Natural killer cell (primary cell): ENCODE data around the gene ITGAX. TPM values are rescaled to one million over a fixed set of nuclear protein-coding genes. Genes with fewer than 3 reads are reported as not detected.
"Not testable (repeated sequence)": the region's sequence is repeated elsewhere in the genome, so short reads cannot be mapped to it uniquely, and the experiment has no call there.

Experiments
- ATAC-seq, 3 donors: fragments of 150-1000 bp in 2 of 3; fragments of 200-7000 bp in 1 of 3; cut with Tn5 transposase; 1 replicate in 1 of 3; 2 replicates in 2 of 3; pipeline ENCODE4 v1.10.0; 2021; ENCODE audit warnings: mild to moderate bottlenecking in 2 of 3, moderate library complexity in 2 of 3
- DNase-seq, 2 donors: peaks; one replicate each; pipeline versions ENCODE4 v3.0.0 to v3.0.0-alpha.2; 2013 to 2021; ENCODE audit warnings: mixed read lengths in 1 of 2
- H3K27ac ChIP-seq: one replicate; pipeline ENCODE4 v1.5.1; 2013; ENCODE audit warnings: mild to moderate bottlenecking, low read length
- H3K27me3 ChIP-seq: one replicate; pipeline ENCODE4 v1.6.1; 2013; ENCODE audit warnings: low read length; ENCODE audit not compliant: control insufficient read depth, insufficient read depth
- H3K36me3 ChIP-seq: one replicate; pipeline ENCODE4 v1.6.1; 2013; ENCODE audit warnings: low read length; ENCODE audit not compliant: control insufficient read depth, insufficient read depth
- H3K4me1 ChIP-seq: one replicate; pipeline ENCODE4 v1.6.1; 2013; ENCODE audit warnings: low read length; ENCODE audit not compliant: control insufficient read depth, insufficient read depth
- H3K4me3 ChIP-seq: one replicate; pipeline ENCODE4 v1.5.1; 2013; ENCODE audit warnings: low read length
- H3K9me3 ChIP-seq: one replicate; pipeline ENCODE4 v1.6.1; 2013; ENCODE audit warnings: low read length; ENCODE audit not compliant: control insufficient read depth, insufficient read depth
- H3K27ac Mint-ChIP-seq, 2 donors: one replicate each; pipeline ENCODE4 v1.8.0; 2022; ENCODE audit warnings: mild to moderate bottlenecking in 2 of 2, mixed read lengths in 2 of 2, moderate library complexity in 1 of 2
- H3K27me3 Mint-ChIP-seq, 2 donors: one replicate each; pipeline ENCODE4 v1.8.0; 2022; ENCODE audit warnings: low read depth in 2 of 2, mixed read lengths in 2 of 2
- H3K36me3 Mint-ChIP-seq: one replicate; pipeline ENCODE4 v1.8.0; 2022; ENCODE audit warnings: mixed read lengths
- H3K4me1 Mint-ChIP-seq, 2 donors: one replicate each; pipeline ENCODE4 v1.8.0; 2022; ENCODE audit warnings: mixed read lengths in 2 of 2
- H3K4me3 Mint-ChIP-seq: one replicate; pipeline ENCODE4 v1.8.0; 2022; ENCODE audit warnings: mild to moderate bottlenecking, moderate library complexity, mixed read lengths
- H3K9me3 Mint-ChIP-seq, 2 donors: one replicate each; pipeline ENCODE4 v1.8.0; 2022; ENCODE audit warnings: mixed read lengths in 2 of 2
- CTCF ChIP-seq: fragments of 200-600 bp; IDR thresholded peaks from one replicate; pipeline ENCODE4 v1.8.0; 2022; ENCODE audit warnings: antibody characterized with exemption
- WGBS: methylation state at CpG from one replicate; pipeline ENCODE4 v1.1.7; 2013; ENCODE audit warnings: missing lambda C conversion rate; ENCODE audit not compliant: insufficient coverage; 5-methylcytosine and 5-hydroxymethylcytosine counted together
- intact Hi-C: fragments of 100-400 bp; cut with micrococcal nuclease; formaldehyde crosslinking; loops from one replicate; pipeline ENCODE4 v1.14.2; 2022
- total RNA-seq, 4 donors: library from RNA; stranded (reverse); fragments of 120-200 nt in 1 of 4; gene quantifications; one replicate each; pipeline versions ENCODE4 v1.2.3 to v1.2.4, GENCODE V29; 2013 to 2022

ITGAX gene
- total RNA-seq, 3 donors from 2014 or later (not counting 1 experiment from before 2014, with no cell fraction given) = 224 to 249 (median 233) TPM

- Mint-ChIP-seq H3K36me3 (no peaks in the 10 kb centered on the region), H3K9me3 (no peaks in the 10 kb centered on the region), H3K27ac (no peak overlapping the region), H3K4me1 (peaks cover 61 to 66% of the 10 kb centered on the region in 2 donors), H3K27me3 (no peaks in the 10 kb centered on the region), H3K4me3 (peak overlapping the region; percentile 25)
- Histone ChIP-seq H3K27me3 (no peaks in the 10 kb centered on the region), H3K27ac (no peak overlapping the region), H3K36me3 (no peaks in the 10 kb centered on the region), H3K4me1 (peaks cover 52% of the 10 kb centered on the region), H3K9me3 (no peaks in the 10 kb centered on the region), H3K4me3 (no peak overlapping the region)
- intact Hi-C loops = loop anchor here (1.0 kb wide), 1 partner anchor 49 kb away; no protein-coding TSS in a partner anchor
- ATAC-seq (no peak), DNase-seq (no peak)
- WGBS = 95% methylated on average over 4 of the region's 4 CpGs
- TF ChIP-seq CTCF = no peak
These were observed 59.0 kb downstream of the ITGAX start for GRCh38 chr16:31413943-31414342.

GRCh38 chr16:31414706-31415105 is 59.7 kb downstream of the ITGAX start:
- 21% methylated on average over 3 of the region's 4 CpGs for WGBS
- Mint-ChIP-seq H3K4me1 (peaks cover 58 to 67% of the 10 kb centered on the region in 2 donors), H3K27me3 (no peaks in the 10 kb centered on the region)

GRCh38 chr16:31416371-31416770 is 61.4 kb downstream of the ITGAX start:
- peak overlapping the region in 1 of 2 donors; percentile 77 for H3K27ac Mint-ChIP-seq
- H3K27ac ChIP-seq = no peak overlapping the region
- H3K4me1 ChIP-seq = peaks cover 76% of the 10 kb centered on the region
- intact Hi-C loops = no loop called here
- H3K4me3 ChIP-seq = no peak overlapping the region
- no peaks in the 10 kb centered on the region for H3K27me3 Mint-ChIP-seq
- no peaks in the 10 kb centered on the region for H3K36me3 Mint-ChIP-seq
- ATAC-seq (no peak), DNase-seq (no peak)
- TF ChIP-seq CTCF = no peak
- H3K4me3 Mint-ChIP-seq = peak overlapping the region; percentile 55
- no peaks in the 10 kb centered on the region for H3K36me3 ChIP-seq
- no peaks in the 10 kb centered on the region for H3K9me3 Mint-ChIP-seq
- no peaks in the 10 kb centered on the region for H3K27me3 ChIP-seq
- H3K4me1 Mint-ChIP-seq = peaks cover 70 to 76% of the 10 kb centered on the region in 2 donors
- no peaks in the 10 kb centered on the region for H3K9me3 ChIP-seq
- 96% methylated on average over 10 of the region's 11 CpGs for WGBS

More at GRCh38 chr16:31414706-31415105, 59.7 kb downstream of the ITGAX start:
- H3K9me3 Mint-ChIP-seq = no peaks in the 10 kb centered on the region
- no peak overlapping the region for H3K4me3 ChIP-seq
- ATAC-seq (peak; percentile 64 to 91 (median 88)), DNase-seq (peak; percentile 31 to 43)
- TF ChIP-seq CTCF = no peak
- H3K27me3 ChIP-seq = no peaks in the 10 kb centered on the region
- intact Hi-C loops = loop anchor here (1.0 kb wide), 1 partner anchor 49 kb away; no protein-coding TSS in a partner anchor
- no peak overlapping the region for H3K27ac ChIP-seq
- peak overlapping the region in 1 of 2 donors; percentile 77 for H3K27ac Mint-ChIP-seq
- no peaks in the 10 kb centered on the region for H3K9me3 ChIP-seq
- no peaks in the 10 kb centered on the region for H3K36me3 Mint-ChIP-seq
- H3K4me1 ChIP-seq = peaks cover 60% of the 10 kb centered on the region
- no peaks in the 10 kb centered on the region for H3K36me3 ChIP-seq
- H3K4me3 Mint-ChIP-seq = peak overlapping the region; percentile 68

GRCh38 chr16:31417036-31417435 is 62.1 kb downstream of the ITGAX start:
- H3K9me3 Mint-ChIP-seq, H3K27me3 Mint-ChIP-seq, H3K36me3 Mint-ChIP-seq, H3K36me3 ChIP-seq, H3K27me3 ChIP-seq, ATAC-seq, DNase-seq, H3K4me3 ChIP-seq, H3K27ac ChIP-seq, H3K9me3 ChIP-seq, intact Hi-C loops: not testable (repeated sequence)
- H3K4me1 ChIP-seq = peaks cover 83% of the 10 kb centered on the region
- no CpG with 5 or more reads among the region's 2 CpGs for WGBS
- Mint-ChIP-seq H3K4me1 (peaks cover 76 to 83% of the 10 kb centered on the region in 2 donors), H3K27ac (peak overlapping the region in 1 of 2 donors; percentile 77), H3K4me3 (peak overlapping the region; percentile 55)
